HepG2 (cell line): ENCODE results near the gene AMDHD1. TPM values are rescaled to one million over a fixed set of nuclear protein-coding genes. Genes with fewer than 3 reads are reported as not detected.

Experiments used
- ATM ChIP-seq: fragments of 450-650 bp; IDR thresholded peaks from 2 replicates; pipeline ENCODE4 v1.7.1; 2017; ENCODE audit warnings: mild to moderate bottlenecking, borderline replicate concordance
- ESRRA ChIP-seq: sonication (generic); formaldehyde crosslinking; IDR thresholded peaks from 2 replicates; pipeline ENCODE4 v1.5.1; 2020; ENCODE audit warnings: mild to moderate bottlenecking, low read depth, missing genetic modification reagents
- FOXA1 ChIP-seq, 2 experiments: fragments of 450-650 bp in 1 of 2; sonication (generic) in 1 of 2; formaldehyde crosslinking in 1 of 2; IDR thresholded peaks; 2 replicates each; pipeline versions ENCODE4 v1.4.0 to v1.6.1; 2016 to 2020; ENCODE audit warnings: missing genetic modification reagents in 1 of 2
- GATAD1 ChIP-seq: IDR thresholded peaks from 2 replicates; pipeline ENCODE4 v1.6.1; 2016; ENCODE audit warnings: missing genetic modification reagents, missing compliant biosample characterization
- HHEX ChIP-seq: IDR thresholded peaks from 2 replicates; pipeline ENCODE4 v1.6.1; 2016; ENCODE audit warnings: control low read depth
- MIER3 ChIP-seq: IDR thresholded peaks from 2 replicates; pipeline ENCODE4 v1.6.1; 2016; ENCODE audit warnings: missing compliant biosample characterization, borderline replicate concordance
- NFKBIZ ChIP-seq: IDR thresholded peaks from 2 replicates; pipeline ENCODE4 v1.6.1; 2018; ENCODE audit warnings: missing genetic modification reagents, missing compliant biosample characterization
- SALL1 ChIP-seq: sonication (generic); formaldehyde crosslinking; IDR thresholded peaks from 2 replicates; pipeline ENCODE4 v1.8.0; 2022; ENCODE audit warnings: mild to moderate bottlenecking, missing genetic modification reagents
- SOX5 ChIP-seq: IDR thresholded peaks from 2 replicates; pipeline ENCODE4 v1.6.1; 2016; ENCODE audit warnings: borderline replicate concordance
- TARDBP ChIP-seq: sonication (generic); formaldehyde crosslinking; IDR thresholded peaks from 2 replicates; pipeline ENCODE4 v1.8.0; 2022; ENCODE audit warnings: mild to moderate bottlenecking, missing genetic modification reagents
- ZC3H13 ChIP-seq: sonication (generic); formaldehyde crosslinking; IDR thresholded peaks from 2 replicates; pipeline ENCODE4 v1.8.1; 2023; ENCODE audit warnings: mild to moderate bottlenecking, missing genetic modification reagents, moderate library complexity
- ZNF121 ChIP-seq: sonication (generic); formaldehyde crosslinking; IDR thresholded peaks from 2 replicates; pipeline ENCODE4 v1.5.0; 2020; ENCODE audit warnings: mild to moderate bottlenecking, missing genetic modification reagents
- ZNF232 ChIP-seq: sonication (generic); formaldehyde crosslinking; IDR thresholded peaks from 2 replicates; pipeline ENCODE4 v1.4.0; 2020; ENCODE audit warnings: missing genetic modification reagents, borderline replicate concordance
- ZNF235 ChIP-seq: sonication (generic); formaldehyde crosslinking; IDR thresholded peaks from 2 replicates; pipeline ENCODE4 v1.8.1; 2023; ENCODE audit warnings: mild to moderate bottlenecking, missing genetic modification reagents, borderline replicate concordance
- ZNF296 ChIP-seq: sonication (generic); formaldehyde crosslinking; conservative IDR thresholded peaks from 2 replicates; pipeline ENCODE4 v1.5.0; 2020; ENCODE audit warnings: mild to moderate bottlenecking, missing genetic modification reagents
- ZNF792 ChIP-seq: IDR thresholded peaks from 2 replicates; pipeline ENCODE4 v1.6.1; 2016
- polyA plus RNA-seq, 8 experiments: library from polyadenylated mRNA; depleted of rRNA in 3 of 8; stranded (reverse) in 7 of 8; unstranded in 1 of 8; fragments of >200 nt; fragmentation: Illumina TruSeq in 4 of 8; extraction: Trizol in 4 of 8; gene quantifications; 2 replicates each; pipeline versions ENCODE4 v1.2.1 to v1.2.3, GENCODE V29; 2011 to 2016; ENCODE audit warnings: low read depth in 4 of 8, missing spikeins in 1 of 8, mixed read lengths in 1 of 8; ENCODE audit not compliant: insufficient read depth in 1 of 8
- total RNA-seq, 5 experiments: library from RNA; depleted of rRNA; stranded (reverse); fragments of >200 nt; fragmentation: Illumina TruSeq; extraction: Trizol; gene quantifications; 2 replicates each; pipeline ENCODE4 v1.2.3, GENCODE V29; 2016; ENCODE audit warnings: low read depth in 1 of 5
- TF ChIP-seq, protein P1 (sequence below): sonication (generic); formaldehyde crosslinking; IDR thresholded peaks from 2 replicates; pipeline ENCODE4 v1.4.0; 2020; ENCODE audit warnings: missing genetic modification reagents
- TF ChIP-seq, protein P2 (sequence below): fragments of 450-650 bp; IDR thresholded peaks from 2 replicates; pipeline ENCODE4 v1.6.1; 2016
- TF ChIP-seq, protein P3 (sequence below): IDR thresholded peaks from 2 replicates; pipeline ENCODE4 v1.6.1; 2012; ENCODE audit warnings: inconsistent platforms
- TF ChIP-seq, protein P4 (sequence below): sonication (generic); formaldehyde crosslinking; IDR thresholded peaks from 2 replicates; pipeline ENCODE4 v1.5.0; 2020; ENCODE audit warnings: missing genetic modification reagents
- TF ChIP-seq, protein P5 (sequence below): sonication (generic); formaldehyde crosslinking; IDR thresholded peaks from 2 replicates; pipeline ENCODE4 v1.5.1; 2020; ENCODE audit warnings: mild to moderate bottlenecking, missing genetic modification reagents, borderline replicate concordance

Gene AMDHD1
- total and polyA plus RNA-seq, 2 of the 13 experiments (the other 11 are each of a cell fraction or from before 2014, with no cell fraction given), result 6.5 to 29.6 TPM

DNA sequence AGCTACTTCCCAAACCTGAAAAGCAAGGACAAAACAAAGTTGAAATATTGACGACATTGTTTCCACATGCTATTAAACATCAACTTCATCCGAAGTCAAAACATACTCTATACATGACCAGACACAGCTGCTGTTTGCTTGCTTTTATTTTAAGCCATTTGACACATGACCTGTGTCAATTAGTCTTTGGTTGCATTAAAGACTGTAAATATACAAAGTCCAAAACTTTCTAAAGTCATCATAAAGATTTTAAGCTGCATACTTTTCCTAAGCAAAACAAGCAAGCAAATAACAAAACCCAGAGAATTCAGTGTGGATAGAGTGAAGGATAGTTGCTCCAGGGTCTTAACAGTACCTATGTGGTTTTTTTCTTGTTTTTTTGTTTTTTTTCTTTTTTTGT, 31.2 kb downstream of the AMDHD1 start (continued):
- TF ChIP-seq, protein P1, sequence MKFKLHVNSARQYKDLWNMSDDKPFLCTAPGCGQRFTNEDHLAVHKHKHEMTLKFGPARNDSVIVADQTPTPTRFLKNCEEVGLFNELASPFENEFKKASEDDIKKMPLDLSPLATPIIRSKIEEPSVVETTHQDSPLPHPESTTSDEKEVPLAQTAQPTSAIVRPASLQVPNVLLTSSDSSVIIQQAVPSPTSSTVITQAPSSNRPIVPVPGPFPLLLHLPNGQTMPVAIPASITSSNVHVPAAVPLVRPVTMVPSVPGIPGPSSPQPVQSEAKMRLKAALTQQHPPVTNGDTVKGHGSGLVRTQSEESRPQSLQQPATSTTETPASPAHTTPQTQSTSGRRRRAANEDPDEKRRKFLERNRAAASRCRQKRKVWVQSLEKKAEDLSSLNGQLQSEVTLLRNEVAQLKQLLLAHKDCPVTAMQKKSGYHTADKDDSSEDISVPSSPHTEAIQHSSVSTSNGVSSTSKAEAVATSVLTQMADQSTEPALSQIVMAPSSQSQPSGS (CRISPR knock-in tag), result peak; percentile 97
- no peak for TF ChIP-seq ZC3H13
- TF ChIP-seq, protein P2, sequence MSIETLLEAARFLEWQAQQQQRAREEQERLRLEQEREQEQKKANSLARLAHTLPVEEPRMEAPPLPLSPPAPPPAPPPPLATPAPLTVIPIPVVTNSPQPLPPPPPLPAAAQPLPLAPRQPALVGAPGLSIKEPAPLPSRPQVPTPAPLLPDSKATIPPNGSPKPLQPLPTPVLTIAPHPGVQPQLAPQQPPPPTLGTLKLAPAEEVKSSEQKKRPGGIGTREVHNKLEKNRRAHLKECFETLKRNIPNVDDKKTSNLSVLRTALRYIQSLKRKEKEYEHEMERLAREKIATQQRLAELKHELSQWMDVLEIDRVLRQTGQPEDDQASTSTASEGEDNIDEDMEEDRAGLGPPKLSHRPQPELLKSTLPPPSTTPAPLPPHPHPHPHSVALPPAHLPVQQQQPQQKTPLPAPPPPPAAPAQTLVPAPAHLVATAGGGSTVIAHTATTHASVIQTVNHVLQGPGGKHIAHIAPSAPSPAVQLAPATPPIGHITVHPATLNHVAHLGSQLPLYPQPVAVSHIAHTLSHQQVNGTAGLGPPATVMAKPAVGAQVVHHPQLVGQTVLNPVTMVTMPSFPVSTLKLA, result no peak
- no peak for TF ChIP-seq ZNF235
- peak; percentile 88 for TF ChIP-seq FOXA1 (IDR thresholded peaks at IDR 0.05)
- peak; percentile 77 for TF ChIP-seq FOXA1 (CRISPR knock-in tag; IDR thresholded peaks at IDR 0.05)
- TF ChIP-seq MIER3, result peak; percentile 77; the same call in 1 of the 2 replicates
- TF ChIP-seq HHEX (CRISPR knock-in tag), result peak; percentile 97
- peak; percentile 77; the same call in 1 of the 2 replicates for TF ChIP-seq ESRRA (CRISPR knock-in tag)
- peak; percentile 58; the same call in 1 of the 2 replicates for TF ChIP-seq SALL1 (CRISPR knock-in tag)
- peak; percentile 63; the same call in 1 of the 2 replicates for TF ChIP-seq ZNF792
- TF ChIP-seq SOX5 (CRISPR knock-in tag), result peak; percentile 97
- no peak for TF ChIP-seq ATM
- TF ChIP-seq, protein P3, sequence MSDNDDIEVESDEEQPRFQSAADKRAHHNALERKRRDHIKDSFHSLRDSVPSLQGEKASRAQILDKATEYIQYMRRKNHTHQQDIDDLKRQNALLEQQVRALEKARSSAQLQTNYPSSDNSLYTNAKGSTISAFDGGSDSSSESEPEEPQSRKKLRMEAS, result peak; percentile 24; the same call in 1 of the 2 replicates
- peak; percentile 53; the same call in 1 of the 2 replicates for TF ChIP-seq GATAD1 (CRISPR knock-in tag)
- TF ChIP-seq, protein P4, sequence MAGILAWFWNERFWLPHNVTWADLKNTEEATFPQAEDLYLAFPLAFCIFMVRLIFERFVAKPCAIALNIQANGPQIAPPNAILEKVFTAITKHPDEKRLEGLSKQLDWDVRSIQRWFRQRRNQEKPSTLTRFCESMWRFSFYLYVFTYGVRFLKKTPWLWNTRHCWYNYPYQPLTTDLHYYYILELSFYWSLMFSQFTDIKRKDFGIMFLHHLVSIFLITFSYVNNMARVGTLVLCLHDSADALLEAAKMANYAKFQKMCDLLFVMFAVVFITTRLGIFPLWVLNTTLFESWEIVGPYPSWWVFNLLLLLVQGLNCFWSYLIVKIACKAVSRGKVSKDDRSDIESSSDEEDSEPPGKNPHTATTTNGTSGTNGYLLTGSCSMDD, result no peak
- TF ChIP-seq ZNF296 (CRISPR knock-in tag), result no peak
- TF ChIP-seq ZNF121 (CRISPR knock-in tag), result no peak
- TF ChIP-seq TARDBP (CRISPR knock-in tag), result peak; percentile 81; the same call in 1 of the 2 replicates
- 0 out of 2 replicates have a peak, but pooled peaks have one; percentile 46 for TF ChIP-seq NFKBIZ (CRISPR knock-in tag)
- TF ChIP-seq, protein P5, sequence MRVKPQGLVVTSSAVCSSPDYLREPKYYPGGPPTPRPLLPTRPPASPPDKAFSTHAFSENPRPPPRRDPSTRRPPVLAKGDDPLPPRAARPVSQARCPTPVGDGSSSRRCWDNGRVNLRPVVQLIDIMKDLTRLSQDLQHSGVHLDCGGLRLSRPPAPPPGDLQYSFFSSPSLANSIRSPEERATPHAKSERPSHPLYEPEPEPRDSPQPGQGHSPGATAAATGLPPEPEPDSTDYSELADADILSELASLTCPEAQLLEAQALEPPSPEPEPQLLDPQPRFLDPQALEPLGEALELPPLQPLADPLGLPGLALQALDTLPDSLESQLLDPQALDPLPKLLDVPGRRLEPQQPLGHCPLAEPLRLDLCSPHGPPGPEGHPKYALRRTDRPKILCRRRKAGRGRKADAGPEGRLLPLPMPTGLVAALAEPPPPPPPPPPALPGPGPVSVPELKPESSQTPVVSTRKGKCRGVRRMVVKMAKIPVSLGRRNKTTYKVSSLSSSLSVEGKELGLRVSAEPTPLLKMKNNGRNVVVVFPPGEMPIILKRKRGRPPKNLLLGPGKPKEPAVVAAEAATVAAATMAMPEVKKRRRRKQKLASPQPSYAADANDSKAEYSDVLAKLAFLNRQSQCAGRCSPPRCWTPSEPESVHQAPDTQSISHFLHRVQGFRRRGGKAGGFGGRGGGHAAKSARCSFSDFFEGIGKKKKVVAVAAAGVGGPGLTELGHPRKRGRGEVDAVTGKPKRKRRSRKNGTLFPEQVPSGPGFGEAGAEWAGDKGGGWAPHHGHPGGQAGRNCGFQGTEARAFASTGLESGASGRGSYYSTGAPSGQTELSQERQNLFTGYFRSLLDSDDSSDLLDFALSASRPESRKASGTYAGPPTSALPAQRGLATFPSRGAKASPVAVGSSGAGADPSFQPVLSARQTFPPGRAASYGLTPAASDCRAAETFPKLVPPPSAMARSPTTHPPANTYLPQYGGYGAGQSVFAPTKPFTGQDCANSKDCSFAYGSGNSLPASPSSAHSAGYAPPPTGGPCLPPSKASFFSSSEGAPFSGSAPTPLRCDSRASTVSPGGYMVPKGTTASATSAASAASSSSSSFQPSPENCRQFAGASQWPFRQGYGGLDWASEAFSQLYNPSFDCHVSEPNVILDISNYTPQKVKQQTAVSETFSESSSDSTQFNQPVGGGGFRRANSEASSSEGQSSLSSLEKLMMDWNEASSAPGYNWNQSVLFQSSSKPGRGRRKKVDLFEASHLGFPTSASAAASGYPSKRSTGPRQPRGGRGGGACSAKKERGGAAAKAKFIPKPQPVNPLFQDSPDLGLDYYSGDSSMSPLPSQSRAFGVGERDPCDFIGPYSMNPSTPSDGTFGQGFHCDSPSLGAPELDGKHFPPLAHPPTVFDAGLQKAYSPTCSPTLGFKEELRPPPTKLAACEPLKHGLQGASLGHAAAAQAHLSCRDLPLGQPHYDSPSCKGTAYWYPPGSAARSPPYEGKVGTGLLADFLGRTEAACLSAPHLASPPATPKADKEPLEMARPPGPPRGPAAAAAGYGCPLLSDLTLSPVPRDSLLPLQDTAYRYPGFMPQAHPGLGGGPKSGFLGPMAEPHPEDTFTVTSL (CRISPR knock-in tag), result peak; percentile 93; the same call in 1 of the 2 replicates
- TF ChIP-seq ZNF232 (CRISPR knock-in tag), result no peak
